K562 (cell line): ENCODE data around the gene TANGO6. TPM values are rescaled to one million over a fixed set of nuclear protein-coding genes. Genes with fewer than 3 reads are reported as not detected.

Source experiments
- polyA plus RNA-seq, 8 experiments: library from polyadenylated mRNA; depleted of rRNA in 4 of 8; stranded (reverse) in 5 of 8; unstranded in 3 of 8; fragments of >200 nt; fragmentation: Nextera tagmentation in 2 of 8; fragmentation: Illumina TruSeq in 1 of 8; extraction: Ambion mirVana in 2 of 8; extraction: Trizol in 1 of 8; gene quantifications; 2 replicates each; pipeline versions ENCODE4 v1.2.1 to v1.2.3, GENCODE V29; 2011 to 2014; ENCODE audit warnings: inconsistent platforms in 1 of 8, missing spikeins in 1 of 8
- total RNA-seq, 7 experiments: library from RNA; depleted of rRNA in 6 of 7; stranded (reverse); fragments of >200 nt in 6 of 7; fragmentation: Illumina TruSeq in 2 of 7; extraction: Trizol in 2 of 7; gene quantifications; 2 replicates each; pipeline versions ENCODE4 v1.2.1 to v1.2.3, GENCODE V29; 2011 to 2021; ENCODE audit warnings: low replicate concordance in 1 of 7
- TF ChIP-seq, protein P1 (sequence below): IDR thresholded peaks from 3 replicates; pipeline ENCODE4 v1.6.1; 2011; ENCODE audit warnings: borderline replicate concordance, mild to moderate bottlenecking, moderate library complexity; ENCODE audit not compliant: insufficient read length; ENCODE audit errors: extremely low read depth
- TF ChIP-seq, protein P2 (sequence below): fragments of 450-650 bp; IDR thresholded peaks from 2 replicates; pipeline ENCODE4 v1.6.1; 2018; ENCODE audit not compliant: partially characterized antibody

Gene TANGO6
- total and polyA plus RNA-seq, 9 of the 15 experiments (the other 6 are each of a cell fraction or from before 2014, with no cell fraction given), result 1.6 to 15.2 (median 9.6) TPM

GRCh38 chr16:69005641-69006355 lies 162.5 kb downstream of the TANGO6 start (continued):
- TF ChIP-seq, protein P1, sequence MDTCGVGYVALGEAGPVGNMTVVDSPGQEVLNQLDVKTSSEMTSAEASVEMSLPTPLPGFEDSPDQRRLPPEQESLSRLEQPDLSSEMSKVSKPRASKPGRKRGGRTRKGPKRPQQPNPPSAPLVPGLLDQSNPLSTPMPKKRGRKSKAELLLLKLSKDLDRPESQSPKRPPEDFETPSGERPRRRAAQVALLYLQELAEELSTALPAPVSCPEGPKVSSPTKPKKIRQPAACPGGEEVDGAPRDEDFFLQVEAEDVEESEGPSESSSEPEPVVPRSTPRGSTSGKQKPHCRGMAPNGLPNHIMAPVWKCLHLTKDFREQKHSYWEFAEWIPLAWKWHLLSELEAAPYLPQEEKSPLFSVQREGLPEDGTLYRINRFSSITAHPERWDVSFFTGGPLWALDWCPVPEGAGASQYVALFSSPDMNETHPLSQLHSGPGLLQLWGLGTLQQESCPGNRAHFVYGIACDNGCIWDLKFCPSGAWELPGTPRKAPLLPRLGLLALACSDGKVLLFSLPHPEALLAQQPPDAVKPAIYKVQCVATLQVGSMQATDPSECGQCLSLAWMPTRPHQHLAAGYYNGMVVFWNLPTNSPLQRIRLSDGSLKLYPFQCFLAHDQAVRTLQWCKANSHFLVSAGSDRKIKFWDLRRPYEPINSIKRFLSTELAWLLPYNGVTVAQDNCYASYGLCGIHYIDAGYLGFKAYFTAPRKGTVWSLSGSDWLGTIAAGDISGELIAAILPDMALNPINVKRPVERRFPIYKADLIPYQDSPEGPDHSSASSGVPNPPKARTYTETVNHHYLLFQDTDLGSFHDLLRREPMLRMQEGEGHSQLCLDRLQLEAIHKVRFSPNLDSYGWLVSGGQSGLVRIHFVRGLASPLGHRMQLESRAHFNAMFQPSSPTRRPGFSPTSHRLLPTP, result no peak
- TF ChIP-seq, protein P2, sequence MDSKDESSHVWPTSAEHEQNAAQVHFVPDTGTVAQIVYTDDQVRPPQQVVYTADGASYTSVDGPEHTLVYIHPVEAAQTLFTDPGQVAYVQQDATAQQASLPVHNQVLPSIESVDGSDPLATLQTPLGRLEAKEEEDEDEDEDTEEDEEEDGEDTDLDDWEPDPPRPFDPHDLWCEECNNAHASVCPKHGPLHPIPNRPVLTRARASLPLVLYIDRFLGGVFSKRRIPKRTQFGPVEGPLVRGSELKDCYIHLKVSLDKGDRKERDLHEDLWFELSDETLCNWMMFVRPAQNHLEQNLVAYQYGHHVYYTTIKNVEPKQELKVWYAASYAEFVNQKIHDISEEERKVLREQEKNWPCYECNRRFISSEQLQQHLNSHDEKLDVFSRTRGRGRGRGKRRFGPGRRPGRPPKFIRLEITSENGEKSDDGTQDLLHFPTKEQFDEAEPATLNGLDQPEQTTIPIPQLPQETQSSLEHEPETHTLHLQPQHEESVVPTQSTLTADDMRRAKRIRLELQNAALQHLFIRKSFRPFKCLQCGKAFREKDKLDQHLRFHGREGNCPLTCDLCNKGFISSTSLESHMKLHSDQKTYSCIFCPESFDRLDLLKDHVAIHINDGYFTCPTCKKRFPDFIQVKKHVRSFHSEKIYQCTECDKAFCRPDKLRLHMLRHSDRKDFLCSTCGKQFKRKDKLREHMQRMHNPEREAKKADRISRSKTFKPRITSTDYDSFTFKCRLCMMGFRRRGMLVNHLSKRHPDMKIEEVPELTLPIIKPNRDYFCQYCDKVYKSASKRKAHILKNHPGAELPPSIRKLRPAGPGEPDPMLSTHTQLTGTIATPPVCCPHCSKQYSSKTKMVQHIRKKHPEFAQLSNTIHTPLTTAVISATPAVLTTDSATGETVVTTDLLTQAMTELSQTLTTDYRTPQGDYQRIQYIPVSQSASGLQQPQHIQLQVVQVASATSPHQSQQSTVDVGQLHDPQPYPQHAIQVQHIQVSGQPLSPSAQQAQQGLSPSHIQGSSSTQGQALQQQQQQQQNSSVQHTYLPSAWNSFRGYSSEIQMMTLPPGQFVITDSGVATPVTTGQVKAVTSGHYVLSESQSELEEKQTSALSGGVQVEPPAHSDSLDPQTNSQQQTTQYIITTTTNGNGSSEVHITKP, result no peak
